ENCODE results near the gene GSG1L2. TPM values are rescaled to one million over a fixed set of nuclear protein-coding genes. Genes with fewer than 3 reads are reported as not detected.

The GSG1L2 gene
- total and polyA plus RNA-seq, 2 donors from 2014 or later = not detected

GRCh38 chr17:9805769-9806168, 16.1 kb downstream of the GSG1L2 start:
- no peak for TF ChIP-seq CTCF (IDR thresholded peaks at IDR 0.05; ENCODE audit: borderline replicate concordance, extremely low read depth, insufficient read depth)
- no peak for FAIRE-seq
- Histone ChIP-seq H3K27ac (ENCODE audit: low read depth in 2 of 2, low read length in 2 of 2) (no peak overlapping the region), H3K4me3 (ENCODE audit: low read length in 3 of 3) (no peak overlapping the region), H3K9me3 (ENCODE audit: control insufficient read depth in 2 of 3, insufficient read depth in 1 of 3, low read length in 3 of 3) (peaks cover 0 to 6% (median 4%) of the 10 kb centered on the region in 3 donors), H3K27me3 (ENCODE audit: control insufficient read depth, insufficient read depth, low read length) (no peaks in the 10 kb centered on the region), H3K4me1 (ENCODE audit: control insufficient read depth in 2 of 3, insufficient read depth in 2 of 3, low read depth in 1 of 3, low read length in 3 of 3) (no peaks in the 10 kb centered on the region), H3K9ac (ENCODE audit: low read length in 3 of 3) (no peak overlapping the region), H3K36me3 (ENCODE audit: control insufficient read depth in 2 of 3, insufficient read depth in 3 of 3, low read length in 3 of 3) (no peaks in the 10 kb centered on the region)
- intact Hi-C loops (cut with DNase I) = no loop called here
- peak in 1 of 5 donors; percentile 5 for DNase-seq

GRCh38 chr17:9802697-9803096, 19.2 kb downstream of the GSG1L2 start:
- intact Hi-C loops (cut with DNase I) = no loop called here
- no peak for TF ChIP-seq CTCF (IDR thresholded peaks at IDR 0.05; ENCODE audit: borderline replicate concordance, extremely low read depth, insufficient read depth)
- FAIRE-seq (no peak), DNase-seq (no peak)
- Histone ChIP-seq H3K27me3 (ENCODE audit: control insufficient read depth, insufficient read depth, low read length) (no peaks in the 10 kb centered on the region), H3K27ac (ENCODE audit: low read depth in 2 of 2, low read length in 2 of 2) (no peak overlapping the region), H3K4me3 (ENCODE audit: low read length in 3 of 3) (no peak overlapping the region), H3K9ac (ENCODE audit: low read length in 3 of 3) (no peak overlapping the region), H3K9me3 (ENCODE audit: control insufficient read depth in 2 of 3, insufficient read depth in 1 of 3, low read length in 3 of 3) (peaks cover 0 to 6% (median 4%) of the 10 kb centered on the region in 3 donors), H3K36me3 (ENCODE audit: control insufficient read depth in 2 of 3, insufficient read depth in 3 of 3, low read length in 3 of 3) (no peaks in the 10 kb centered on the region), H3K4me1 (ENCODE audit: control insufficient read depth in 2 of 3, insufficient read depth in 2 of 3, low read depth in 1 of 3, low read length in 3 of 3) (no peaks in the 10 kb centered on the region)

GRCh38 chr17:9802294-9802693, 19.6 kb downstream of the GSG1L2 start:
- no peak for FAIRE-seq
- Histone ChIP-seq H3K27ac (ENCODE audit: low read depth in 2 of 2, low read length in 2 of 2) (no peak overlapping the region), H3K4me3 (ENCODE audit: low read length in 3 of 3) (no peak overlapping the region), H3K9me3 (ENCODE audit: control insufficient read depth in 2 of 3, insufficient read depth in 1 of 3, low read length in 3 of 3) (peaks cover 0 to 6% (median 4%) of the 10 kb centered on the region in 3 donors), H3K4me1 (ENCODE audit: control insufficient read depth in 2 of 3, insufficient read depth in 2 of 3, low read depth in 1 of 3, low read length in 3 of 3) (no peaks in the 10 kb centered on the region), H3K27me3 (ENCODE audit: control insufficient read depth, insufficient read depth, low read length) (no peaks in the 10 kb centered on the region), H3K9ac (ENCODE audit: low read length in 3 of 3) (no peak overlapping the region), H3K36me3 (ENCODE audit: control insufficient read depth in 2 of 3, insufficient read depth in 3 of 3, low read length in 3 of 3) (no peaks in the 10 kb centered on the region)
- TF ChIP-seq CTCF (IDR thresholded peaks at IDR 0.05; ENCODE audit: borderline replicate concordance, extremely low read depth, insufficient read depth) = no peak
- no peak for DNase-seq
- intact Hi-C loops (cut with DNase I) = no loop called here

GRCh38 chr17:9801505-9801904, 20.4 kb downstream of the GSG1L2 start:
- intact Hi-C loops (cut with DNase I) = no loop called here
- H3K9ac ChIP-seq (ENCODE audit: low read length in 3 of 3) = no peak overlapping the region
- H3K9me3 ChIP-seq (ENCODE audit: control insufficient read depth in 2 of 3, insufficient read depth in 1 of 3, low read length in 3 of 3) = peaks cover 0 to 6% (median 4%) of the 10 kb centered on the region in 3 donors
- no peak for DNase-seq
- no peaks in the 10 kb centered on the region for H3K4me1 ChIP-seq (ENCODE audit: control insufficient read depth in 2 of 3, insufficient read depth in 2 of 3, low read depth in 1 of 3, low read length in 3 of 3)
- no peaks in the 10 kb centered on the region for H3K27me3 ChIP-seq (ENCODE audit: control insufficient read depth, insufficient read depth, low read length)
- no peaks in the 10 kb centered on the region for H3K36me3 ChIP-seq (ENCODE audit: control insufficient read depth in 2 of 3, insufficient read depth in 3 of 3, low read length in 3 of 3)
- no peak overlapping the region for H3K4me3 ChIP-seq (ENCODE audit: low read length in 3 of 3)
- no peak for FAIRE-seq
- H3K27ac ChIP-seq (ENCODE audit: low read depth in 2 of 2, low read length in 2 of 2) = no peak overlapping the region
- TF ChIP-seq CTCF (IDR thresholded peaks at IDR 0.05; ENCODE audit: borderline replicate concordance, extremely low read depth, insufficient read depth) = no peak

Data from kidney (tissue), 14 donors.